GM19455 (cell line): ENCODE data around the gene ACSM3.
"Not testable (repeated sequence)": the region's sequence is repeated elsewhere in the genome, so short reads cannot be mapped to it uniquely, and the experiment has no call there.

Experiments
- ATAC-seq: cut with Tn5 transposase; IDR thresholded peaks from one replicate; pipeline ENCODE4 v1.9.1; 2021; ENCODE audit not compliant: unreplicated experiment

ACSM3 gene

DNA sequence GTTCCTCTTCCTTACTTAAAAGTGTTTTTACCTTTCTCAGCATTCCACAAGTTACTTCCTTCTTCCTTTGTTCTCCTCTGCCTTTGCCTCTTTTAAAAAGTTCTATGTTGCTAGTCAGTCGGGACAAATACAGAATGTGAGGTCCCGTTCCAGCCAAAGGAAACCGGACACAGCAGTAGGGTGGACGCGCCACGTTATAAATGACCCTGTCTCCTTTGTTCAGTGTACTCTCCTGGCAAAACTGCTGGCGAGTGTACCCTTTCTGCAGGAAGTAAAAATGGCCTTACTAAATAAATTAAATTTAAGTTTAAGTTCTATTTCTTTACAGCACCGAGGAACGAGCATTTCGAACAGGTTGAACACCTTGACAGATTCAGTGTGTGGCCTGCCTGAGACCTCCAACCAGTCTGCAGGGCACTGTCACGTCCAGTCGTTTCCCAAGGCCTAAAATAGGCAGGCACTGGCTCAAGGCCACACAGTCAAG lies 41.9 kb downstream of the ACSM3 start:
- ATAC-seq, result not testable (repeated sequence)

GRCh38 chr16:20806168-20807050 lies 42.6 kb downstream of the ACSM3 start, which contains the start of the genes ERI2 and REXO5:
ERI2 (minus strand) TSS chr16:20806472; CDS start chr16:20806430, 42 bp downstream.
REXO5 (plus strand) TSS chr16:20806527; CDS start chr16:20806954, 427 bp downstream.
- ATAC-seq, result peak; percentile 81

GRCh38 chr16:20807862-20808261 lies 44.0 kb downstream of the ACSM3 start:
- no peak for ATAC-seq

DNA sequence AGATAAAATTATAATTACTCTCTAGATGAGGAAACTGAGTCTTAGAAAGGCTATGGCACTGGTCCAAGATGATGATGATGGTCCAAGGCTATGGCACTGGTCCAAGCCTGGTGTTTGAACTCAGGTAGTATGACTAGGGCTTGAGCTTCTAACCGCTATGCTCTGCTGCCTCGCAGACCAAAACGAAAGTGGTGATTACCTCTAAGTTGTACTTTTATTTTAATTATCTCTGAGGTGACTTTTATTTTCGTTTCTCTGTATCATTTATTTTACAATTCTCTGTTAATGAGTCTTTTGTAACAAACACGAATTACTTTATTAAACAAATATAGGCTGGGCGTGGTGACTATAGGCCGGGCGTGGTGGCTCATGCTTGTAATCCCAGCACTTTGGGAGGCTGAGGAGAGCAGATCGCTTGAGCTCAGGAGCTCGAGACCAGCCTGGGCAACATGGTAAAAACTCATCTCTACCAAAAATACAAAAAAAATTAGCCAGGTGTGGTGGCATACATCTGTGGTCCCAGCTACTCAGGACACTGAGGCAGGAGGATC lies 48.1 kb downstream of the ACSM3 start:
- ATAC-seq, result no peak

DNA sequence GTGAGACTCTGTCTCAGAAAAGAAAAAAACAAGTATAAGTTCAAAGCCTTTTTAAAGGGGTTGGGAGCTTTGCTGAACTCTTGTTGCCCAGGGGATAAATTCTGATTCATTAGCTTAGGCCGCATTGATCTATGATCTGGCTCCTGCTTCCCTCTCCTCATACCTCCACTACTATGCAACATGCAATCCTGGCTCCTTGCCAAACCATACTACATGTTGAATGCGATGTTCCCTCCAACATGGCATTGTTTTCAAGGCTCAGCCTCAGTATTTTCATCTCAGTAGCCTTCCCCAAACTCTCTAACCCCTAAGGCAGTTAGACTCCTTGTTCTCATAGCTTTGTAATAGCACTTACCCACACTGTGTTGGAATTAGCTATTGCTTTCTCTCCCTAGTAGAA lies 48.7 kb downstream of the ACSM3 start:
- ATAC-seq, result no peak

DNA sequence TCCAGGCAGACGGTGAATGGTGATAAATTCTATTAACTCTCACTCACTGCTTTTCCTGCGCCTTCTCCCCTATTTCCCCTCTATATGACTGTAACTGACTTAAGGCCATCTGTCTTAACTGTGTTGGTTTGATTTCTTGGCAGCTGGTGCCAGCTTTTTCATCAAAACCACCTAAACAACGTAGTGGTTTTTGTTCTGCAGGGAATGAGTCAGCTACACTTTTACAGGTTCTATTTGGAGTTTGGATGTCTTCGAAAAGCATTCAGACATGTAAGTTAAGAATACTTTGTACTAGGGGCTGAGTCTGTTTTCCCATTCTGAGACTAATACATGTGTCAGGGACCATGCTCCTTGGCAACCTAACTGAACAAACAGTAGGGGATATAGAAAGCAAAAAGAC lies 51.0 kb downstream of the ACSM3 start:
- no peak for ATAC-seq

DNA sequence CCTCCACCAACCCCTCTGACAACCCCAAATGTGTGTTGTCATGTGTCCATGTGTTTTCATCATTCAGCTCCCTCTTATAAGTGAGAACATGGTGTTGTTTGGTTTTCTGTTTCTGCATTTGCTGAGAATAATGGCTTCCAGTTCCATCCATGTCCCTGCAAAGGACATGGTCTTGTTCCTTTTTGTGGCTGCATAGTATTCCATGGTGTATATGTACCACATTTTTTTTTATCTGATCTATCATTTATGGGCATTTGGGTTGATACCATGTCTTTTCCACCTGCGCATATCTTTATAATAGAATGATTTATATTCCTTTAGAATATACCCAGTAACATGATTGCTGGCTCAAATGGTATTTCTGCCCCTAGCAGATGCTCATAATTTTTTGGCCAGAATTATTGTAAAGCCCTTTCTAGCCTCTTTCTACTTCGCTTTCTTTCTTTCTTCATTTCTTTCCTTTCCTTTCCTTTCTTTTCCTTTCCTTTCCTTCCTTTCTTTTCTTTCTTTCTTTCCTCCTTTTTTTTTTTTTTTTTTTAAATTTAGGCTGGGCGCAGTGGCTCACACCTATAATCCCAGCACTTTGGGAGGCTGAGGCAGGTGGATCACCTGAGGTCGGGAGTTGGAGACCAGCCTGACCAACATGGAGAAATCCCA lies 55.2 kb downstream of the ACSM3 start:
- no peak for ATAC-seq

GRCh38 chr16:20821682-20822081 lies 57.9 kb downstream of the ACSM3 start:
- ATAC-seq, result no peak

DNA sequence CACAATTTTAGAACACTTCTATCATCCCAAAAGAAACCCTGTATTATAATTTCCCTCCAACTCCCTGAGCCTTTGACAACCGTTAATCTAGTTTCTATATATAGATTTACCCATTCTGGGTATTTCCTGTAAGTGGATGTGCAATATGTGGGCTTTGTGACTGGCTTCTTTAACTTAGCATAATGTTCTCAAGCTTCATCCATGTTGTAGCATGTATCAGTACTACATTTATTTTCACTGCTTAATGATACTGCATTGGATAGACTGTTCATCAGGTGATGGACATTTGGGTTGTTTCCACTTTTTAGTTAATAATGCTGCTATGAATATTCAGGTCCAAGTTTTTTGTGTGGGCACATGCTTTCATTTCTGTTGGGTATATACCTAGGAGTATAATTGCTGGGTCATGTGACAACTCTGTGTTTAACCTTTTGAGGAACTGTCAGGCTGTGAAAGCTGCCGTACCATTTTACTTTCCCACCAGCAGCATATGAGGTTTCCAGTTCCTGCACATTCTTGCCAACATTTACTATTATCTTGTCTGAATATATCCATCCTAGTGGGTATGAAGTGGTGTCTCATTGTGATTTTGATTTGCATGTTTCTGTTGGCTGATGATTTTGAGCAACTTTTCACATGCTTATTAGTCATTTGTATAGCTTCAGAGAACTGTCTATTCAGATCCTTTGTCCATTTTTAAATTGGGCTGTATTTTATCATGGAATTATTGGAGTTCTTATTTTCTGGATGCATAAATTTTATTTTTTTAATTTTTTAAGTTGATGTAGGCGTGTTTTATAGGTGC lies 58.9 kb downstream of the ACSM3 start:
- ATAC-seq, result no peak

DNA sequence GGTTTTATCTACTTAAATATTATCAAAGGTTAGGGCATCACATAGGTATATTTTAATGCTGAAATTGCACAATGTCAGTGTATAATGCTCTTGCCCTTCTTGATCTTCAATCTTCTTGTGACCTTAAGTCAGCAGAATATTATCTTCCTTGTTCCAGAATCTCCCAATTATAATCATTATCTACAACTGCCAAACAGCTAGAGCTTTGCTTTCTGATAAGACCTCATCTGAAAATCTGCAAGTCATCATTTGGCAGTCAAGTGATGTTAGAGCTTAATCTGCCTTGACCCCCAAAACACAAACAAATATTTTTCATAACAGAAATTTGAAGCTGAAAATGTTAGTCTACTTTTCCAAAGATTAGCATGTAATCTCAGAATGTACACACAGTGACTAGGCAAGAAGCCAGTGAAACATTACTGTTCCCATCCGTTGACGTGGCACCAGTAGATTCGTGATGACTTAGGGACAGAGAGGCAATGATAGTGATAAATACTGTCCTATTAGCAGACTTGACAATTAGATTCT lies 62.3 kb downstream of the ACSM3 start:
- no peak for ATAC-seq

- no peak for ATAC-seq
Measured at GRCh38 chr16:20829536-20829935, 65.7 kb downstream of the ACSM3 start.

GRCh38 chr16:20830372-20830771 lies 66.6 kb downstream of the ACSM3 start:
- ATAC-seq, result no peak

DNA sequence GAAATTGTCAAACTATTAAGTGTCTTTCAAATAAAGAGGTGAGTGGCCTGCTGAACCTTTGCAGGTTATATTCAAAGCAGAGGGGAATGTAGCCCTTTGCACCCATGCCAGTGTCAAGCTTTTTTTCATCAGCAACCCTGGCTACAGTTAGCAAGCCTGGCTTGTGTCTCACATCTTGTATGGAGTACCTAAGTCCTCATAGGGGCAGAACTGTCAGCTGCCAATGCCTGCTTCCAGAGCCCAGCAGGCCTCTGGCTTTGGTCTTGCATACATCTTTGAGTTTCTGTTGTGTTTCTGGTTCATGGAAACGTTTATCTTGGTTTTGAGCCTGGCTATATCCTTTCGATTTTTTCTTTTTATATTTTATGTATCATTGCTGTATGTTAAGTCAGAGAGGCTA lies 69.3 kb downstream of the ACSM3 start:
- no peak for ATAC-seq

- no peak for ATAC-seq
Measured at GRCh38 chr16:20838240-20838639, 74.4 kb downstream of the ACSM3 start.

DNA sequence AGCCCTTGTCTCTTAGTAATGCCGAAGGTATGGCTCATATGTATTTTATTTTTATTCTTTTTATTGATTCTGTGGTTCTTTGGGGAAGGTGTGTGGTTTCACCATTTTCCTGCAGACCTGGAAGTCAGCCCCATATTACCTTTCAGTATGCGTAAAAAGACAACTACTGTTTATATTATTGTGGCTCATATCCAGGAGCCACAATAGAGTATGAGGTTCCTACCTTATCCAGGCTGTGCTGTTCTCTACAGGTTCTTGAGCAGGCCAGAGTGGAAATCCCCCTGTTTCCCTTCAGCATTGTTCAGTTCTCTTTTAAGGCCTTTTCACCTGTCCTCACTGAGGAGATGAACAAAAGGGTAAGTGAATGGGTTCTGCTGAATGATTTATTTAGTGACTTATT lies 75.7 kb downstream of the ACSM3 start:
- ATAC-seq, result no peak

DNA sequence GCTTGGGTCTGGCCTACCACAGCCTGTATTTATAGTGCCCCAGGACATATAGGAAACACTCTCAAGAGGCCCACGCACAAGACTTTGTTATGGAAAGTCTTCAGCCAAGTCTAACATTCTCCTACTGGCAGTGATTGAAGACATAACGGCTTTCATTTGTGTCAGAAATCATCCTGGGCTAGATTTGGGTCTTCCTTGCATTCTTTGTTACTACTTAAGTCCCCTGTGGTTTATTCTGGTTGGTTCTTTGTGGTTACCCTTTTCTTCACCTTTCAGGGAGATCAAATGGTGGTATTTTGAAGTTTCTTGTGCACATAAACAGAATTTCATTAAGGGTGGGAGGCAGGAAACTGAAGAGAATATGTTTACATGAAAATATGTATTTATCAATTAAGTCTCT lies 80.2 kb downstream of the ACSM3 start:
- no peak for ATAC-seq

GRCh38 chr16:20844588-20844987 lies 80.8 kb downstream of the ACSM3 start:
- ATAC-seq, result no peak

GRCh38 chr16:20846030-20846429 lies 82.2 kb downstream of the ACSM3 start:
- no peak for ATAC-seq

DNA sequence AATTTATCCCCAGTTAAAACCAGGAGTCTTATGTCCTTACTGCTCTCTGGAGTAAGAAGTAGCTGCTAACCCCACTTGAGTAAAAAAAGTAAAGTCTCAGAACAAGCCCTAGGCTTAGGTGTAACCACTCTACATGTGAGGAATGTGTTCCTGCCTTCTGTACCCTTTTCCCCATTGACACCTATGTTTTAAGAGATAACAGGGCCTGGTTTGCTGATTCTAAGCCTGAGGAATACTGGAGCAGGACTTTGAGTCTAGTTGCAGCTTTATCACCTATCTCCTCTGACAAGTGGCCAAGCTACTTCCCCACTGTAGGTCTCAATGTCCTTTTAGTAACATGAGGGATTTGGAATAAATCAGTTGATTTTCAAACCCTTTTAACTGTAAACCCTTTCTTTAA lies 82.7 kb downstream of the ACSM3 start:
- no peak for ATAC-seq
